ENCODE data around the gene CBFA2T3. TPM values are rescaled to one million over a fixed set of nuclear protein-coding genes. Genes with fewer than 3 reads are reported as not detected.

Gene CBFA2T3
- total RNA-seq, 4 donors from 2014 or later: 0.78 to 5.0 (median 2.8) TPM

GRCh38 chr16:88835818-88836217 lies 141.2 kb downstream of the CBFA2T3 start:
- no peaks in the 10 kb centered on the region for H3K9me3 ChIP-seq
- H3K27ac ChIP-seq: no peak overlapping the region
- H3K4me3 ChIP-seq: no peak overlapping the region
- no peak for DNase-seq (ENCODE audit: low spot score in 2 of 2)
- WGBS, 2 donors: 91 to 94% methylated on average over 33 of the region's 33 CpGs
- peaks cover 0 to 76% (median 10%) of the 10 kb centered on the region in 3 donors for H3K36me3 ChIP-seq
- H3K4me1 ChIP-seq: no peaks in the 10 kb centered on the region
- TF ChIP-seq CTCF (IDR thresholded peaks at IDR 0.05) (no peak), EP300 (IDR thresholded peaks at IDR 0.05) (no peak), POLR2A (IDR thresholded peaks at IDR 0.05) (no peak)
- H3K27me3 ChIP-seq: no peaks in the 10 kb centered on the region

GRCh38 chr16:88835383-88835782 lies 141.6 kb downstream of the CBFA2T3 start:
- DNase-seq (ENCODE audit: low spot score in 2 of 2): peak in 1 of 2 donors; percentile 16
- no peak overlapping the region for H3K27ac ChIP-seq
- TF ChIP-seq CTCF (IDR thresholded peaks at IDR 0.05) (no peak), EP300 (IDR thresholded peaks at IDR 0.05) (peak in 1 of 2 donors; percentile 12), POLR2A (IDR thresholded peaks at IDR 0.05) (no peak)
- no peaks in the 10 kb centered on the region for H3K4me1 ChIP-seq
- H3K4me3 ChIP-seq: no peak overlapping the region
- H3K36me3 ChIP-seq: peaks cover 0 to 76% (median 10%) of the 10 kb centered on the region in 3 donors
- H3K27me3 ChIP-seq: no peaks in the 10 kb centered on the region
- H3K9me3 ChIP-seq: no peaks in the 10 kb centered on the region
- WGBS, 2 donors: 77 to 86% methylated on average over 11 of the region's 11 CpGs

- no peak overlapping the region for H3K4me3 ChIP-seq
- peaks cover 0 to 74% (median 5%) of the 10 kb centered on the region in 3 donors for H3K36me3 ChIP-seq
- DNase-seq (ENCODE audit: low spot score in 2 of 2): no peak
- H3K9me3 ChIP-seq: no peaks in the 10 kb centered on the region
- H3K27ac ChIP-seq: peak overlapping the region in 1 of 4 donors; percentile 29
- WGBS, 2 donors: 88 to 92% methylated on average over 9 to 13 of the region's 13 CpGs
- no peak for TF ChIP-seq EP300 (IDR thresholded peaks at IDR 0.05)
- TF ChIP-seq CTCF (IDR thresholded peaks at IDR 0.05): no peak
- TF ChIP-seq POLR2A (IDR thresholded peaks at IDR 0.05): no peak
- H3K4me1 ChIP-seq: no peaks in the 10 kb centered on the region
- H3K27me3 ChIP-seq: no peaks in the 10 kb centered on the region
Measured at GRCh38 chr16:88834670-88835069, 142.3 kb downstream of the CBFA2T3 start.

- WGBS, 2 donors: 86 to 94% methylated on average over 13 of the region's 13 CpGs
- DNase-seq (ENCODE audit: low spot score in 2 of 2): no peak
- no peak overlapping the region for H3K27ac ChIP-seq
- no peak overlapping the region for H3K4me3 ChIP-seq
- H3K9me3 ChIP-seq: no peaks in the 10 kb centered on the region
- TF ChIP-seq POLR2A (IDR thresholded peaks at IDR 0.05) (no peak), CTCF (IDR thresholded peaks at IDR 0.05) (no peak), EP300 (IDR thresholded peaks at IDR 0.05) (no peak)
- no peaks in the 10 kb centered on the region for H3K27me3 ChIP-seq
- peaks cover 0 to 74% (median 0%) of the 10 kb centered on the region in 3 donors for H3K36me3 ChIP-seq
- no peaks in the 10 kb centered on the region for H3K4me1 ChIP-seq
Measured at GRCh38 chr16:88833086-88833485, 143.9 kb downstream of the CBFA2T3 start.

GRCh38 chr16:88831838-88832237 lies 145.2 kb downstream of the CBFA2T3 start:
- Histone ChIP-seq H3K4me1 (no peaks in the 10 kb centered on the region), H3K27ac (no peak overlapping the region), H3K36me3 (peaks cover 0 to 76% (median 0%) of the 10 kb centered on the region in 3 donors), H3K4me3 (no peak overlapping the region), H3K27me3 (no peaks in the 10 kb centered on the region), H3K9me3 (no peaks in the 10 kb centered on the region)
- 64 to 75% methylated on average over 13 of the region's 13 CpGs for WGBS, 2 donors
- no peak for TF ChIP-seq EP300 (IDR thresholded peaks at IDR 0.05)
- TF ChIP-seq POLR2A (IDR thresholded peaks at IDR 0.05): no peak
- no peak for TF ChIP-seq CTCF (IDR thresholded peaks at IDR 0.05)
- no peak for DNase-seq (ENCODE audit: low spot score in 2 of 2)

Measured in tibial nerve (tissue), 4 donors.